Regular cardiac myocyte (primary cell): ENCODE measurements around the gene SPPL3. TPM values are rescaled to one million over a fixed set of nuclear protein-coding genes. Genes with fewer than 3 reads are reported as not detected.

Experiments used
- total RNA-seq: library from RNA; depleted of rRNA; stranded (reverse); fragments of >200 nt; gene quantifications from 2 replicates; pipeline ENCODE4 v1.2.3, GENCODE V29; 2014

SPPL3 gene
- total RNA-seq, result 2.9 and 5.6 TPM in 2 replicates

GRCh38 chr12:120904197-120904773, at the start of gene SPPL3:
Gene SPPL3 (minus strand): TSS chr12:120904358. CDS start chr12:120903867, 491 bp downstream.

GRCh38 chr12:120725659-120726509, 178.3 kb downstream of the SPPL3 start, which contains the start of gene ACADS:
Gene ACADS (plus strand): TSS chr12:120725826. CDS start chr12:120725886, 60 bp downstream.

Other genes with a start within 250 kb of the SPPL3 start
- gene MLEC, start 217.2 kb downstream of the SPPL3 start, total RNA-seq, result 165 and 193 TPM in 2 replicates
- 22.8 and 27.0 TPM in 2 replicates for gene UNC119B, start 193.9 kb downstream of the SPPL3 start, total RNA-seq
- 5.2 and 7.6 TPM in 2 replicates for gene ACADS, start 178.5 kb downstream of the SPPL3 start, total RNA-seq
- under 0.01 TPM in 1 of 2 replicates, not detected in the other for gene HNF1A, start 74.2 kb upstream of the SPPL3 start, total RNA-seq
- 9.0 and 12.1 TPM in 2 replicates for gene C12orf43, start 112.1 kb upstream of the SPPL3 start, total RNA-seq
- gene OASL, start 134.9 kb upstream of the SPPL3 start, total RNA-seq, result under 0.01 and 0.56 TPM in 2 replicates
- gene P2RX7, start 228.5 kb upstream of the SPPL3 start, total RNA-seq, result under 0.01 and 1.1 TPM in 2 replicates